Chondrocyte (in vitro differentiated cells): ENCODE measurements around the gene BORCS5. TPM values are rescaled to one million over a fixed set of nuclear protein-coding genes. Genes with fewer than 3 reads are reported as not detected.
"Not testable (repeated sequence)": the region's sequence is repeated elsewhere in the genome, so short reads cannot be mapped to it uniquely, and the experiment has no call there.

Source experiments
- DNase-seq: peaks from one replicate; pipeline ENCODE4 v3.0.0; 2021; ENCODE audit warnings: mixed read lengths, low spot score
- H3K27ac Mint-ChIP-seq: one replicate; pipeline ENCODE4 v1.8.0; 2021; ENCODE audit warnings: mild to moderate bottlenecking, moderate library complexity, mixed read lengths; ENCODE audit not compliant: unreplicated experiment
- H3K27me3 Mint-ChIP-seq: 2 replicates; pipeline ENCODE4 v1.8.0; 2021; ENCODE audit warnings: low read depth, mixed read lengths
- H3K36me3 Mint-ChIP-seq: 2 replicates; pipeline ENCODE4 v1.8.0; 2021; ENCODE audit warnings: low read depth, mixed read lengths
- H3K4me1 Mint-ChIP-seq: 2 replicates; pipeline ENCODE4 v1.8.0; 2021; ENCODE audit warnings: low read depth, mild to moderate bottlenecking, mixed read lengths
- H3K4me3 Mint-ChIP-seq: one replicate; pipeline ENCODE4 v1.8.0; 2021; ENCODE audit warnings: mild to moderate bottlenecking, moderate library complexity, mixed read lengths; ENCODE audit not compliant: unreplicated experiment
- H3K9me3 Mint-ChIP-seq: 2 replicates; pipeline ENCODE4 v1.8.0; 2021; ENCODE audit warnings: low read depth, mixed read lengths
- total RNA-seq: library from RNA; stranded (reverse); gene quantifications from 3 replicates; pipeline ENCODE4 v1.2.1, GENCODE V29; 2021
- TF ChIP-seq, protein P1 (sequence below): fragments of 200-600 bp; sonication (generic); IDR thresholded peaks from 2 replicates; pipeline ENCODE4 v1.5.0; 2021; ENCODE audit warnings: antibody characterized with exemption, mild to moderate bottlenecking, moderate library complexity

The BORCS5 gene
- total RNA-seq, 1 donor from 2014 or later, result 11.3 TPM

DNA sequence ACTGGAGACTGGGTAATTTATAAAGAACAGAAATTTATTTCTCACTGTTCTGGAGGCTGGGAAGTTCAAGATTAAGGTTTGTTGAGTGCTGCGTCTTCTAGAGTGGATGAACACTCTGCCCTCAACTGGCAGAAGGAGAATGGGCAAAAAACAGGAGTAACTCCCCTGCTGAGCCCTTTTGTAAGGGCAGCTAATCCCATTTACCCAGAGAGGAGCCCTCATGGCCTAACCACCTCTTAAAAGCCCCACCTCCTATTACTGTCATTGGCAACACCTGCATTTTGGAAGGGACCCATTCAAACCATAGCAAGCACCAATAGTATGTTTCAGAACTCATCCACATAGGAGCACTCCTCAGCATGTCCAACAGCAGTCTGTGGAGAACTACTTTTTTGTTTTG lies 47.4 kb downstream of the BORCS5 start:
- TF ChIP-seq, protein P1, sequence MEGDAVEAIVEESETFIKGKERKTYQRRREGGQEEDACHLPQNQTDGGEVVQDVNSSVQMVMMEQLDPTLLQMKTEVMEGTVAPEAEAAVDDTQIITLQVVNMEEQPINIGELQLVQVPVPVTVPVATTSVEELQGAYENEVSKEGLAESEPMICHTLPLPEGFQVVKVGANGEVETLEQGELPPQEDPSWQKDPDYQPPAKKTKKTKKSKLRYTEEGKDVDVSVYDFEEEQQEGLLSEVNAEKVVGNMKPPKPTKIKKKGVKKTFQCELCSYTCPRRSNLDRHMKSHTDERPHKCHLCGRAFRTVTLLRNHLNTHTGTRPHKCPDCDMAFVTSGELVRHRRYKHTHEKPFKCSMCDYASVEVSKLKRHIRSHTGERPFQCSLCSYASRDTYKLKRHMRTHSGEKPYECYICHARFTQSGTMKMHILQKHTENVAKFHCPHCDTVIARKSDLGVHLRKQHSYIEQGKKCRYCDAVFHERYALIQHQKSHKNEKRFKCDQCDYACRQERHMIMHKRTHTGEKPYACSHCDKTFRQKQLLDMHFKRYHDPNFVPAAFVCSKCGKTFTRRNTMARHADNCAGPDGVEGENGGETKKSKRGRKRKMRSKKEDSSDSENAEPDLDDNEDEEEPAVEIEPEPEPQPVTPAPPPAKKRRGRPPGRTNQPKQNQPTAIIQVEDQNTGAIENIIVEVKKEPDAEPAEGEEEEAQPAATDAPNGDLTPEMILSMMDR, result no peak
- Mint-ChIP-seq H3K9me3 (no peaks in the 10 kb centered on the region), H3K27me3 (no peaks in the 10 kb centered on the region), H3K4me1 (peaks cover 5% of the 10 kb centered on the region), H3K36me3 (peaks cover under 1% of the 10 kb centered on the region), H3K27ac (no peak overlapping the region), H3K4me3 (no peak overlapping the region)
- no peak for DNase-seq

DNA sequence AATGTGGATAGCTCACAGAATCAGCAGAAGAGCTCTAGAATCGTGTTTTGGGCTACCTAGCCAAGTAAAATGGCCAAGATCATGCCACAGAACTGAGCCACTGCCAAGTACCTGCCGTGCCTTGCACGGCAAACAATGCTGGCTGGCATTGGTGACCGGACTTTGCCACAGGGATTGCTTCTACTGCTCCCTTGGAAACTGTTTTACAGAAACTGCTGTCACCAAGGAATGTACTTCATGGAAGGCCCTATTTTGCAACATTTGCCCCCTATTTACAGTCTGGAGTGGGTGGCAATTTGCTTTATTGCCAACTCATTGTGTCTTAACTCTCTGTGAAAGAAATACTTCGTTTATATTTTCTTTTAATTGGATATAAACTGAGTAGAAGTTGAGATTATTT lies 49.0 kb downstream of the BORCS5 start:
- no peaks in the 10 kb centered on the region for H3K36me3 Mint-ChIP-seq
- H3K9me3 Mint-ChIP-seq, result no peaks in the 10 kb centered on the region
- no peak overlapping the region for H3K4me3 Mint-ChIP-seq
- peaks cover 5% of the 10 kb centered on the region for H3K4me1 Mint-ChIP-seq
- DNase-seq, result no peak
- H3K27ac Mint-ChIP-seq, result no peak overlapping the region
- no peaks in the 10 kb centered on the region for H3K27me3 Mint-ChIP-seq
- TF ChIP-seq, protein P1, result no peak

DNA sequence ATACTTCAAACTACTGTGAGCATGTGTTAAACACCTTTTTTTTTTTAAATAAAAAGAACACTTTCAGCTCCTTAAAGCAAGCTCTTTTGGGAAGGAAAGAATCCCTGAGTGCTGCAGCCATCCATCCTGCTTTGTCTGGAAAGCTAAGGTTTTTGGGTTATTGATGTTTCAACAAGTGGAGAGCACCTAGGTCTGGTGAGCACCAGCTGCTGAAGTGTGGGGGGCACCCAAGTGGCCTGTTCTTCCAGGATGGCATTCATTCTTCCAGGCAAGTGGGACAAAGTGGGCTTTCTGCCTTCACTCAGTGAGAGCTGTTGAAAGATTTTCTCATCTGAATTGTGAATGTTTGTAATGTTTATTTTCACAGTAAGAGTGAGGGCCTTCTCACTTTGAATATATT lies 49.9 kb downstream of the BORCS5 start:
- DNase-seq, result no peak
- Mint-ChIP-seq H3K4me3 (no peak overlapping the region), H3K4me1 (peaks cover 5% of the 10 kb centered on the region), H3K9me3 (no peaks in the 10 kb centered on the region), H3K27ac (no peak overlapping the region), H3K36me3 (no peaks in the 10 kb centered on the region), H3K27me3 (no peaks in the 10 kb centered on the region)
- TF ChIP-seq, protein P1, result no peak

DNA sequence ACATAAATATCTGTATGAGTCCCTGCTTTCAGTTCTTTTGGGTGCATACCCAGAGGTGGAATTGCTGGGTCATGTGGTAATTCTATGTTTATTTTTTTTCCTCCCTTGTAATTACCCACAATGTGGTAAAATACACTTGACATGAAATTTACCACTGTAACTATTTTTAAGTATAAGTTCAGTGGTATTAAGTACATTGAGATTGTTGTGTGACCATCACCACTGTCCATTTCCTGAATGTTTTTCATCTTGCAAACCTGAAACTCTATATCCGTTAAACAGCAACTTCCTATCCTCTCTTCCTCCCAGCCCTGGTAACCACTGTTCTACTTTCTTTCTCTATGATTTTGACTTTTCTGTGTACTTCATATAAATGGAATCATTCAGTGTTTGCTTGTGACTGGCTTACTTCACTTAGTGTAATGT lies 51.4 kb downstream of the BORCS5 start:
- Mint-ChIP-seq H3K36me3 (no peaks in the 10 kb centered on the region), H3K4me3 (no peak overlapping the region), H3K27me3 (no peaks in the 10 kb centered on the region), H3K4me1 (peaks cover 5% of the 10 kb centered on the region), H3K9me3 (no peaks in the 10 kb centered on the region), H3K27ac (peak overlapping the region; percentile 1)
- TF ChIP-seq, protein P1, result no peak
- no peak for DNase-seq

DNA sequence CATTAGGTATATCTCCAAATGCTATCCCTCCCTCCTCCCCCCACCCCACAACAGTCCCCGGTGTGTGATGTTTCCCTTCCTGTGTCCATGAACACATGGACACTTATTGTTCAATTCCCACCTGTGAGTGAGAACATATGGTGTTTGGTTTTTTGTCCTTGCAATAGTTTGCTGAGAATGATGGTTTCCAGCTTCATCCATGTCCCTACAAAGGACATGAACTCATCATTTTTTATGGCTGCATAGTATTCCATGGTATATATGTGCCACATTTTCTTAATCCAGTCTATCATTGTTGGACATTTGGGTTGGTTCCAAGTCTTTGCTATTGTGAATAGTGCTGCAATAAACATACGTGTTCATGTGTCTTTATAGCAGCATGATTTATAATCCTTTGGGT lies 52.5 kb downstream of the BORCS5 start:
- not testable (repeated sequence) for H3K36me3 Mint-ChIP-seq, H3K9me3 Mint-ChIP-seq, H3K27ac Mint-ChIP-seq, H3K4me3 Mint-ChIP-seq, DNase-seq, H3K4me1 Mint-ChIP-seq, H3K27me3 Mint-ChIP-seq

DNA sequence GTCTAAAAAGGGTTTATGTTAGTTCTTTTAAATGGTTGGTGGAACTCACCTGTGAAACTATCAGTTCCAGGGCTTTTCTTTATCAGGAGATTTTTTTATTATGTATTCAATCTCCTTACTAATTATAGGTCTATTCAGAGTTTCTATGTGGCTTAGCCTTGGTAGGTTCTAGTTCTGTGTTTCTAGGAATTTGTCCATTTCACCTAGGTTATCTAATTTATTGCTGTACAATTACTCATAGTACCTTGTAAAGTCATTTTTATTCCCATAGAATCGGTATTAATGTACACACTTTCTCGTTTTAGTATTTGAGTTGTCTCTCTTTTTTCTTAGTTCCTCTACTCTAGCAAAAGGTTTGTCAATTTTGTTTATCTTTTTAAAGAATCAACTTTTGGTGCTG lies 59.0 kb downstream of the BORCS5 start:
- H3K9me3 Mint-ChIP-seq, result peaks cover 4% of the 10 kb centered on the region
- H3K36me3 Mint-ChIP-seq, result peaks cover 1% of the 10 kb centered on the region
- no peak overlapping the region for H3K27ac Mint-ChIP-seq
- H3K4me3 Mint-ChIP-seq, result no peak overlapping the region
- no peak for DNase-seq
- no peaks in the 10 kb centered on the region for H3K27me3 Mint-ChIP-seq
- H3K4me1 Mint-ChIP-seq, result peaks cover 4% of the 10 kb centered on the region
- TF ChIP-seq, protein P1, result no peak

DNA sequence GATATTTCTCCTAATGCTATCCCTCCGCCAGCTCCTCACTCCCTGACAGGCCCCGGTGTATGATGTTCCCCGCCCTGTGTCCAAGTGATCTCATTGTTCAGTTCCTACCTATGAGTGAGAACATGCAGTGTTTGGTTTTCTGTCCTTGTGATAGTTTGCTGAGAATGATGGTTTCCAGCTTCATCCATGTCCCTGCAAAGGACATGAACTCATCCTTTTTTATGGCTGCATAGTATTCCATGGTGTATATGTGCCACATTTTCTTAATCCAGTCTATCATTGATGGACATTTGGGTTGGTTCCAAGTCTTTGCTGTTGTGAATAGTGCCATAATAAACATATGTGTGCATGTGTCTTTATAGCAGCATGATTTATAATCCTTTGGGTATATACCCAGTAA lies 62.3 kb downstream of the BORCS5 start:
- peaks cover 14% of the 10 kb centered on the region for H3K9me3 Mint-ChIP-seq
- H3K27me3 Mint-ChIP-seq, H3K4me1 Mint-ChIP-seq, H3K36me3 Mint-ChIP-seq, DNase-seq, H3K4me3 Mint-ChIP-seq, H3K27ac Mint-ChIP-seq: not testable (repeated sequence)
